Hepatic stellate cell (primary cell): ENCODE results near the gene EID2B.

Experiments used
- DNase-seq: peaks from one replicate; pipeline ENCODE4 v3.0.0; 2011; ENCODE audit warnings: low spot score

The EID2B gene

DNA sequence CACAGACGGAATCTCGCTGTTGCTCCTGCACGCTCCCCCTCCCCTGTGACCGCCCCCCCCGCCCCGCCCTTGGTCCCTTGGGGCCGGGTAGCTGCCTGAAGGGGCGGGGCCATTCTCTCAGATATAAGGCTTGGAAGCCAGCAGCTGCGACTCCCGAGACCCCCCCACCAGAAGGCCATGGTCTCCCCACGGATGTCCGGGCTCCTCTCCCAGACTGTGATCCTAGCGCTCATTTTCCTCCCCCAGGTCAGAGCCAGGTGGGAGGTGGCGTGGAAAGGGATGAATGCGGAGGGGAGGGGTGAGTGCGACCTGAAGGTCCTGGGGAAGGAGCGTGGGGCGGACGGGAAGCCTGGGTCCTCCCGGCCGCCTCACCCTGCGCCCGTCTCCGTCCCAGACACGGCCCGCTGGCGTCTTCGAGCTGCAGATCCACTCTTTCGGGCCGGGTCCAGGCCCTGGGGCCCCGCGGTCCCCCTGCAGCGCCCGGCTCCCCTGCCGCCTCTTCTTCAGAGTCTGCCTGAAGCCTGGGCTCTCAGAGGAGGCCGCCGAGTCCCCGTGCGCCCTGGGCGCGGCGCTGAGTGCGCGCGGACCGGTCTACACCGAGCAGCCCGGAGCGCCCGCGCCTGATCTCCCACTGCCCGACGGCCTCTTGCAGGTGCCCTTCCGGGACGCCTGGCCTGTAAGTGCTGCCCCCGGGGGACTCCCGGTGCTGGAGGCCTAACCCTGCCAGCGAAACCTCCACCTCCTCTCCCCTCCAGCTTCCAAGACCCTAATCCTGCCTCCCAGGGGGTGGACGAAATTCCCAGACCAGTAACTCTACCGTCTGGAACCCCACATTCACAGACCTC is 33.6 kb downstream of the EID2B start, which contains the start of gene DLL3:
Gene DLL3, plus strand, starts transcription at position 150 of the 845 bp plus-strand sequence. Its CDS starts 28 bp downstream, at position 178.
- DNase-seq = no peak

DNA sequence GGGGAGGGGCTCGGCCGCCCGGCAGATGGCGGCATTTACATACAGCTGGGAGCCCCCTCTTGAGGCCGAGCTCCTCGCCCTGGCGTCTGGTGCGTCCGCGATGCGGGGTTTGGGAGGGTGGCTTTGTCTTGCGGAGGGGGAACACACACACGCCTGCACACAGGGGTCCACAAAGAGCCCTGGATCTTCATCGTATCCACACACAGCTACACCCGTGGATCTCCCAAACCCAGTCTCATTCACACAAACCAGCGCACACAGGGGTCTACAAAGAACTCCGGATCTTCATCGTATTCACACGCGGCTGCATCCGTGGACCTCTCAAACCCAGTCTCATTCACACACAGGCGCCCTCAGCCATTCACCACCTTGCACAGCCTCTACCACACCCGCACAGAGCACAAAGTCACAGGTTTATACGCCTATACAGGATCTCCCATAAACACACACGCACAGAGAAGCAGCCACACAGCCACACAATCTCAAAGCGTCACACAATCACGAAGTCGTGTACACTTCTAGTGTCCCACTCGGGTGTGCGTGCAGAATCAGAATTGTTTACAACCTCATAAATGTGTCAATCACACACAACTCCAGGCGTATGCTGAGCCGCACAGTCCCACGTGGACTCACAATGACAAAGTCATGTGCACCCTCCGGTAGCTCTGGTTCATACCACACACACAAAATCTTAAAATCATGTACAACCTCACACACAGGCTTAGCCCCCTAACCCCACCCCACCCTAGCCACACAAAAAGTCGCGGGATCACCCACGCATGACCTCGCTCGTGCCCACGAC is 34.5 kb downstream of the EID2B start:
- DNase-seq = no peak

DNA sequence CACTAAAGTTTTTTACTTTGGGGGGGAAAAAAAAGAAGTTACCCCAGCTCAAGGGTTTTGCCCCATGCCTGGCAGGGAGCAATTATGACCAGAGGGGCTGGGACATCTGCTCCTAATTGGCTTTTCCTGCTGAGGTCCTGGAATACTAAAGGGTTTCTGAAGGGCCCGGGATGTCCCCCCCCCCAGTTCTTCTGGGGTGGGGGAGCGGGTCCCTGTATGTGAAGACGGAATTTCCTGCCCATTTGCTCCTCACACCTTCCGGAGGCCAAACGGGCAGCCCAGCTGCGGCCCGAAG is 35.0 kb downstream of the EID2B start:
- no peak for DNase-seq

DNA sequence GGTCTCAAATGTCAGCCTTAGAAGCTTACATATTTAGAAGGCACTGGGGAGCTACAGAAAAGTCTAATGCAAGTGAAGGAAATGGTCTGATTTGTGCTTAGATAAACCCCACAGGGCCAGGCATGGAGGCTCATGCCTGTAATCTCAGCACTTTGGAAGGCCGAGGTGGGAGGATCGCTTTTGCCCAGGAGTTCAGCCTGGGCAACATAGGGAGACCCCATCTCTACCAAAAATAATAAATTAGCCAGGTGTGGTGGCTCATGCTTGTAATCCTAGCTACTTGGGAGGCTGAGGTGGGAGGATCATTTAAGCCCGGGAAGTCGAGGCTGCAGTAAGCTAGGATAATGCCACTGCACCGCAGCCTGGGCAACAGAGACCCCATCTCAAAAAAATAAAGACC is 36.6 kb downstream of the EID2B start:
- no peak for DNase-seq

DNA sequence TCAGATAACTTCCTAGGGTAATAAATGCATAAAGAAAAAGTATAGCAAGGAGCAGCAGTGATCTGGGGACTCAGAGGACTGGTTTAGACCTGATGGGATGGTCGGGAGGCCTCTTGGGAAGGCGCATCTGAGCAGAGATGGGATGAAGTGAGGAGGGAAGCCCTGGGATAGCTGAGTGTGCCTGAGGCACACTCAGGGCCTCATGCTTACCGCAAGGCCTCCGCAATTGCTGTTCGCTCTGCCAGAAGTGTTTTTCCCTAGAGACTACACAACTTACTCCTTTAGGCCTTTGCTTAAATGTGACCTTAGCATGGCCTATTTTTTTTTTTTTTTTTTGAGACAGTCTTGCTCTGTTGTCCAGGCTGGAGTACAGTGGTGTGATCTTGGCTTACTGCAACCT is 38.0 kb downstream of the EID2B start:
- DNase-seq = no peak

DNA sequence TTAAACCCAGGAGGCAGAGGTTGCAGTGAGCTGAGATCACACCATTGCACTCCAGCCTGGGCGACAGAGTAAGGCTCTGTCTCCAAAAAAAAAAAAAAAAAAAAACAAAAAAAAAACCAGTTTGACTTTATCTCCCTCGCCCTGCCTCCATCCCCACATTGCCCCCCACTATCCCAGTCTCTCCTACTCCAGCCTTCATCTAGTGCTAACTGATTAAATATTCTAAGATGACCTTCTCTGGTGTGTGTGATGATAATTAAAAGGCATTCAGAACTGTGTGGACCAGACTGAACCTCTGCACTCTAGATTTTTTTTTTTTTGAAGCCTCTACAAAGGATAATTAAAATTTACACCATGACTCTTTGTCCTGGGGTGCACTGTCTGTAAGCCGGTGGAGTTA is 39.9 kb downstream of the EID2B start:
- DNase-seq = no peak

DNA sequence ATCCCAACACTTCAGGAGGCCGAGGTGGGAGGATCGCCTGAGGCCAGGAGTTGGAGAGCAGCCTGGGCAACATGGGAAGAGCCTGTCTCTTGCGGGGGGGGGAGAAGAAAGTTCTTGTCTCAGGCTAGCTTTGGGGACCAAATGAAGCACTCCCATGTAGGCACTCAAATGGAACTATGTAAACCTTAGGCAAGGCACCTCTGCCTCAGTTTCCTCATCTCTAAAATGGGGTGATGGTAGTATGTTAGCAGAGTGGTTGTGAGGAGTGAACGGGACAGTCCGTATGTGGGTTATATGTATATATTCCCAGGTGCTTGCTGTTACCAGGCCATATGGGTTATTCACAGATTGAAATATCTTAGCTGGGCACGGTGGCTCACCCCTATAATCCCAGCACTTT is 40.4 kb downstream of the EID2B start:
- no peak for DNase-seq

DNA sequence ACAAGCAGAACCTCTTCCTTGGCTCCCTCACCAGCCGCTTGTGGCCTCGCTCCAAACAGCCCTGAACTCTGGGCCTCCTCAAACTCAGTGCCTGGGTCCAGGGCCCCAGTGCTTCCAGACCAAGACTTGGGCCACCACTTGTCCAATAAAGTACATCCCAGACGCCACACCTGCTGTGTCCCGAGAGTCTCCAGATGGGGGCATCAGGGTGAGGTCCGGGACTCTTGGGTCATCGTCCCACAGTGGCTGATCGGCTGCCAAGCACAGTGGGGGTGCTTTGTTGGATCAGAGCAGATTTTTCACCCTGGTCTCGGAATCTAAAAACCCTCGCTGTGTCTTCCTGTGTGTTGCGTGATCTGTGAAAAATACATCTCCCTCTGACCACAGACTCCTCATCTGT is 42.9 kb downstream of the EID2B start:
- DNase-seq = no peak

DNA sequence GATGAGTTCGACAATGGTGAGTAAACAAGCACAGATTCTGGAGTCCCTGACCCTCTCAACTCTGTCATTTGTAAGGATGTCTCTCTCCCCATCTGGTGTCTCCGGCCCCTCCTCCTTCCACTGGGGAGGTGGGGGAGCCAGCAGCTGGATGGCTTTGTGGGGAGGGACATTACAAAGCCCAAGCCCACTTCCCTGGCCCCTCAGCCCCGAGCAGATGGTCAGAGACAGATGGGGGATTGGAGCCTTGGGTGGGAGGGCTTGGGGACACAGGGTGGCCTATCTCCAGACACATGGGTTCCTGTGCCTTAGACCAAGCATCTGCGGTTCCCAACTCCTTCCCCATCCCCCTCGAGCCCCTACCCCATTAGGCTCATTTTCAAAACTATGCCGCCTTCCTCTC is 49.5 kb downstream of the EID2B start:
- DNase-seq = no peak

DNA sequence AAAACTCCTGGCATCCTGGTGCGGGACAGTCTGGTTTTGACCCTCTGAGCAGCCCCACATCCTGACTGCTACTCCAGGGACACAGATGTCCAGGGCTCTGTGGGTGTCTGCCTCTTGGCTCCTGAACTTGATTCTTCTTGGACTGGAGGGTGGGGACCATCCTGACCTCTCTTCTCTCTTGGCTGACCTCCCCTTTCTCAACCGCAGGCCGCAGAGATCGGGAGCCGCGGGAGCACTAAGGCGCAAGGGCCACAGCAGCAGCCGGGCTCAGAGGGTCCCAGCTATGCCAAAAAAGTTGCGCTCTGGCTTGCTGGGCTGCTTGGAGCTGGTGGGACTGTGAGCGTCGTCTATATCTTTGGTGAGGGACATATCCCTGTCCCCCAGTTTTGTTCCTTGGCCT is 51.0 kb downstream of the EID2B start:
- no peak for DNase-seq

DNA sequence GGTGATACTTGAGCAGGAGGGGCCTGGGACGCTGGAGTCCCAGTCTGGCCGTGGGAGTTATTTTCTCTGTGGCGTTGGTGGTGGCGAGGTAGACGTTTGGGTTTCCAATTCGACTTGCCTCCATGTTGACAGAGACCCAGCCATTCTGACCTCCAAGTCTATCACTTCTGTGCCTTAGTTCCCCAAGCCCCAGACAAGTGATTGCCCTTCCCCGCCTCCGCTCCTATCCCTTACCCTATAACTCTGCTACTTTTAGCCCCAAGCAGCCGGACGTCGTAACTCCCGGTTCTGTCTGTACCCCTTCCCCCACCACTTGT is 51.5 kb downstream of the EID2B start:
- DNase-seq = no peak
